Left lung (tissue), 10 donors: ENCODE results near the gene MCUB. TPM values are rescaled to one million over a fixed set of nuclear protein-coding genes. Genes with fewer than 3 reads are reported as not detected.

Source experiments
- ATAC-seq: fragments of 200-7000 bp; cut with Tn5 transposase; one replicate; pipeline ENCODE4 v1.9.1; 2020; ENCODE audit warnings: moderate library complexity
- DNase-seq, 4 donors: peaks; one replicate each; pipeline ENCODE4 v3.0.0-alpha.2; 2013 to 2020
- H3K27ac ChIP-seq, 2 donors: fragments of 200-600 bp; sonication (generic) in 1 of 2; one replicate each; pipeline versions ENCODE4 v1.5.0 to v1.8.0; 2020 to 2021
- H3K27me3 ChIP-seq, 2 donors: fragments of 200-600 bp; sonication (generic) in 1 of 2; one replicate each; pipeline versions ENCODE4 v1.5.0 to v1.8.0; 2020 to 2021
- H3K36me3 ChIP-seq, 2 donors: fragments of 200-600 bp; sonication (generic) in 1 of 2; one replicate each; pipeline versions ENCODE4 v1.5.0 to v1.8.0; 2020 to 2021
- H3K4me1 ChIP-seq, 2 donors: fragments of 200-600 bp; one replicate each; pipeline ENCODE4 v1.8.0; 2021
- H3K4me3 ChIP-seq, 2 donors: fragments of 200-600 bp; sonication (generic) in 1 of 2; one replicate each; pipeline versions ENCODE4 v1.5.0 to v1.8.0; 2020 to 2021; ENCODE audit warnings: mild to moderate bottlenecking in 1 of 2
- H3K9me3 ChIP-seq, 2 donors: fragments of 200-600 bp; sonication (generic) in 1 of 2; one replicate each; pipeline versions ENCODE4 v1.5.0 to v1.8.0; 2020 to 2021
- CTCF ChIP-seq, 2 donors: fragments of 200-600 bp; sonication (generic) in 1 of 2; IDR thresholded peaks; one replicate each; pipeline versions ENCODE4 v1.5.0 to v1.8.0; 2021; ENCODE audit warnings: antibody characterized with exemption in 2 of 2
- intact Hi-C, 2 donors: fragments of 100-400 bp; cut with DNase I; formaldehyde crosslinking; loops; one replicate each; pipeline versions ENCODE4 v1.11.2 to v1.14.2; 2022
- polyA plus RNA-seq, 6 donors: library from polyadenylated mRNA; unstranded; fragments of 120-200 nt; gene quantifications; one replicate each; pipeline ENCODE4 v1.2.1, GENCODE V29; 2013; ENCODE audit not compliant: insufficient read length in 6 of 6
- total RNA-seq, 2 donors: library from RNA; stranded (reverse); fragmentation: NEBNext Ultra II Directional; extraction: Animal tissue kit (Norgen Biotek cat#: 25700); gene quantifications; one replicate each; pipeline ENCODE4 v1.2.1, GENCODE V29; 2021
- donor health status: DM: no; HTN: yes; CAD: no.
- donor health status: DM: no; HTN: no; CAD: no.

The MCUB gene
- total and polyA plus RNA-seq, 8 donors, result 5.3 to 28.2 (median 6.2) TPM

- H3K27me3 ChIP-seq, result no peaks in the 10 kb centered on the region
- no peak for ATAC-seq
- no peak overlapping the region for H3K27ac ChIP-seq
- H3K9me3 ChIP-seq, result no peaks in the 10 kb centered on the region
- DNase-seq, result no peak
- no peak overlapping the region for H3K4me3 ChIP-seq
- no peaks in the 10 kb centered on the region for H3K4me1 ChIP-seq
- H3K36me3 ChIP-seq, result no peaks in the 10 kb centered on the region
- intact Hi-C loops, result no loop called here
- no peak for TF ChIP-seq CTCF (IDR thresholded peaks at IDR 0.05)
Observed at GRCh38 chr4:109622626-109623025, 62.6 kb downstream of the MCUB start.

- Histone ChIP-seq H3K4me1 (no peaks in the 10 kb centered on the region), H3K4me3 (no peak overlapping the region), H3K27ac (no peak overlapping the region), H3K9me3 (no peaks in the 10 kb centered on the region), H3K27me3 (no peaks in the 10 kb centered on the region), H3K36me3 (no peaks in the 10 kb centered on the region)
- intact Hi-C loops, result no loop called here
- ATAC-seq, result no peak
- DNase-seq, result no peak
- TF ChIP-seq CTCF (IDR thresholded peaks at IDR 0.05), result no peak
Observed at GRCh38 chr4:109624536-109624935, 64.5 kb downstream of the MCUB start.

GRCh38 chr4:109627361-109627760, 67.3 kb downstream of the MCUB start:
- intact Hi-C loops, result no loop called here
- peaks cover 0 to 8% of the 10 kb centered on the region in 2 donors for H3K4me1 ChIP-seq
- no peak overlapping the region for H3K27ac ChIP-seq
- no peaks in the 10 kb centered on the region for H3K36me3 ChIP-seq
- no peaks in the 10 kb centered on the region for H3K9me3 ChIP-seq
- TF ChIP-seq CTCF (IDR thresholded peaks at IDR 0.05), result no peak
- DNase-seq, result no peak
- no peak overlapping the region for H3K4me3 ChIP-seq
- no peaks in the 10 kb centered on the region for H3K27me3 ChIP-seq
- ATAC-seq, result no peak

GRCh38 chr4:109629775-109630174, 69.7 kb downstream of the MCUB start:
- DNase-seq (no peak), ATAC-seq (no peak)
- no peaks in the 10 kb centered on the region for H3K36me3 ChIP-seq
- no peak overlapping the region for H3K4me3 ChIP-seq
- intact Hi-C loops, result no loop called here
- TF ChIP-seq CTCF (IDR thresholded peaks at IDR 0.05), result no peak
- peaks cover 0 to 8% of the 10 kb centered on the region in 2 donors for H3K4me1 ChIP-seq
- H3K27me3 ChIP-seq, result no peaks in the 10 kb centered on the region
- H3K27ac ChIP-seq, result no peak overlapping the region
- no peaks in the 10 kb centered on the region for H3K9me3 ChIP-seq

GRCh38 chr4:109631532-109632108, 71.6 kb downstream of the MCUB start:
- ATAC-seq (peak; percentile 64), DNase-seq (peak in 3 of 4 donors; percentile 12 to 32 (median 13))
- Histone ChIP-seq H3K9me3 (no peaks in the 10 kb centered on the region), H3K36me3 (no peaks in the 10 kb centered on the region), H3K27me3 (no peaks in the 10 kb centered on the region), H3K27ac (no peak overlapping the region), H3K4me3 (no peak overlapping the region), H3K4me1 (peaks cover 0 to 8% of the 10 kb centered on the region in 2 donors)
- intact Hi-C loops, result no loop called here
- no peak for TF ChIP-seq CTCF (IDR thresholded peaks at IDR 0.05)
